ENCODE results near the gene CEP162. TPM values are rescaled to one million over a fixed set of nuclear protein-coding genes. Genes with fewer than 3 reads are reported as not detected.

The CEP162 gene
- total RNA-seq, 4 donors from 2014 or later = 2.0 to 9.6 (median 6.4) TPM

DNA sequence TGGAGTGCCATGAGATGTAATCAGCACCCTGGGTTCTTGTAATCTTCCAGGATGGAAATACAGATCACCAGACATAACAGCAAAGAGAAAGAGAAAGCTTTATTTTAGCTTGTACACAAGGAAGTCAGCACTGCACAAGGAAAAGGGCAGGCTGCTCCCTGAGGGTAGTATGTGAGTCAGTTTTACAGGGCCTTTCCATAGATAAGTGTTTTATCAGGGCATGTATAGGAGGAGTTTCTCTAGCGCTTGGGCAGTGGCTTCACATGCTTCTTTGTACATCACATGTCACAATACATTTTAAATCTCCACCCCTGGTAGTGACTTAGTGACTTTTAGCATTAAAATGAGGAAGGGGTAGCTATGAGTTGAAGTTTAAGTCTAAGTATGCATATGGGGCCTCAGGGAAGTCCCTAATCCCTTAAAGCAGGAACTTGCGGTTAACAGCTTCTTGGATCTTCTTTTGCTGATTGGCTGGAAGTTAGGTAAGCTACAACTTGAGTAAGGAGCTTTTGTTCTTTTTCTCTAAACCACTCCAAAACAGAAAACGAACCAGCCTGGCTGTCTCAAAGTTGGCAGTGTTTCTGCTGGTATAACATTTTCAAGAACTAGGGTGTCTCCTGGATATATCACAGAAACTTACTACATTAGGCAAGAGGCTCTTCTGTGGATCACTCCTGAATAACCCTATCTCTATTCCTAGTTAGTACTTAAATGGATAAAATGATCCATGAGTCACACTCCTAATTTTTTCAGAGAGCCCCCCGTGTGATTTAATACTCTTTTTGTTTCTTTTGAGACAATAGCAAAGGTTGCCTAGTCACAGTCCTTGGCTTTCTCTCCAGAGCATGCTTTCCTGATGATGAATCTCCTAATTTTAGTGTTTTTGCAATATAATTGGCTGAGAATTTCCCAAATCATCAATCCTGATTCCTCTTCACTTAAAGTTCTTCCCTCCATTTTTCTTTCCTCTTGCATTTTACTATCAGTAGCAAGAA, 133.7 kb downstream of the CEP162 start:
- Histone ChIP-seq H3K4me3 (no peak overlapping the region), H3K4me1 (no peaks in the 10 kb centered on the region), H3K27me3 (no peaks in the 10 kb centered on the region), H3K36me3 (no peaks in the 10 kb centered on the region), H3K27ac (no peak overlapping the region), H3K9me3 (no peaks in the 10 kb centered on the region)
- 73% methylated on average over 4 of the region's 4 CpGs for WGBS
- DNase-seq (ENCODE audit: low spot score in 2 of 2) = no peak
- TF ChIP-seq POLR2A (IDR thresholded peaks at IDR 0.05) = no peak
- TF ChIP-seq POLR2AphosphoS5 (IDR thresholded peaks at IDR 0.05) = no peak
- no peak for TF ChIP-seq EP300 (IDR thresholded peaks at IDR 0.05)
- TF ChIP-seq, protein P1, sequence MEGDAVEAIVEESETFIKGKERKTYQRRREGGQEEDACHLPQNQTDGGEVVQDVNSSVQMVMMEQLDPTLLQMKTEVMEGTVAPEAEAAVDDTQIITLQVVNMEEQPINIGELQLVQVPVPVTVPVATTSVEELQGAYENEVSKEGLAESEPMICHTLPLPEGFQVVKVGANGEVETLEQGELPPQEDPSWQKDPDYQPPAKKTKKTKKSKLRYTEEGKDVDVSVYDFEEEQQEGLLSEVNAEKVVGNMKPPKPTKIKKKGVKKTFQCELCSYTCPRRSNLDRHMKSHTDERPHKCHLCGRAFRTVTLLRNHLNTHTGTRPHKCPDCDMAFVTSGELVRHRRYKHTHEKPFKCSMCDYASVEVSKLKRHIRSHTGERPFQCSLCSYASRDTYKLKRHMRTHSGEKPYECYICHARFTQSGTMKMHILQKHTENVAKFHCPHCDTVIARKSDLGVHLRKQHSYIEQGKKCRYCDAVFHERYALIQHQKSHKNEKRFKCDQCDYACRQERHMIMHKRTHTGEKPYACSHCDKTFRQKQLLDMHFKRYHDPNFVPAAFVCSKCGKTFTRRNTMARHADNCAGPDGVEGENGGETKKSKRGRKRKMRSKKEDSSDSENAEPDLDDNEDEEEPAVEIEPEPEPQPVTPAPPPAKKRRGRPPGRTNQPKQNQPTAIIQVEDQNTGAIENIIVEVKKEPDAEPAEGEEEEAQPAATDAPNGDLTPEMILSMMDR (IDR thresholded peaks at IDR 0.05) = no peak

DNA sequence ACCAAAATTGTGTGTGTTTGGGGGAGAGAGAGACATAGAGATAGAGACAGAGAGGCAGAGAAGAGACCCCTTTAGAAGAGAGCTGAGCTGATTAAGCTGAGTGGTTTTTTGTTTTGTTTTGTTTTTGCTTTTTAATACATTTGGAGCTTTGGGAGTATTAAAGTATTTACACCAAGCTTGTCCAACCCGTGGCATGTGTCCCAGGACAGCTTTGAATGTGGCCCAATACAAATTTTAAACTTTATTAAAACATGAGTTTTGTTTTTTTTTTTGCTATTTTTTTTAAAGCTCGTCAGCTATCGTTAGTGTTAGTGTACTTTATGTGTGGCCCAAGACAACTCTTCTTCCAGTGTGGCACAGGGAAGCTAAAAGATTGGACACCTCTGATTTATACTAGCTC, 137.9 kb downstream of the CEP162 start:
- 64% methylated on average over 3 of the region's 3 CpGs for WGBS
- H3K4me1 ChIP-seq = no peaks in the 10 kb centered on the region

DNA sequence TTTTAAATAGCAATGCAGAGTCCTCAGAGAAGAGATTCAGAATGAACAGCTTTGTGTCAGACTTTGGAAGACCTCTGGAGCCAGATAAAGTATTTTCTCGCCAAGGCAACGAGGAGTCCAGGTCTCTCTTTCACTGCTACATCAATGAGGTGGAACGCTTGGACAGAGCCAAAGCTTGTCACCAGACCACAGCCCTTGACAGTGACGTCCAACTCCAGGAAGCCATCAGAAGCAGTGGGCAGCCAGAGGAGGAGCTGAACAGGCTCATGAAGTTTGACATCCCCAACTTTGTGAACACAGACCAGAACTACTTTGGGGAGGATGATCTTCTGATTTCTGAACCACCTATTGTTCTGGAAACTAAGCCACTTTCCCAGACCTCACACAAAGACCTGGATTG, 138.4 kb downstream of the CEP162 start:
- DNase-seq (ENCODE audit: low spot score in 2 of 2) = no peak
- TF ChIP-seq POLR2AphosphoS5 (IDR thresholded peaks at IDR 0.05) (no peak), EP300 (IDR thresholded peaks at IDR 0.05) (no peak), POLR2A (IDR thresholded peaks at IDR 0.05) (no peak)
- TF ChIP-seq, protein P1 (IDR thresholded peaks at IDR 0.05) = no peak
- no peaks in the 10 kb centered on the region for H3K27me3 ChIP-seq
- no peak overlapping the region for H3K27ac ChIP-seq
- 73% methylated on average over 4 of the region's 4 CpGs for WGBS
- H3K9me3 ChIP-seq = no peaks in the 10 kb centered on the region
- H3K36me3 ChIP-seq = no peaks in the 10 kb centered on the region
- no peak overlapping the region for H3K4me3 ChIP-seq
- no peaks in the 10 kb centered on the region for H3K4me1 ChIP-seq

More for the DNA sequence above, 137.9 kb downstream of the CEP162 start:
- H3K36me3 ChIP-seq = no peaks in the 10 kb centered on the region
- no peak overlapping the region for H3K4me3 ChIP-seq
- no peaks in the 10 kb centered on the region for H3K27me3 ChIP-seq
- no peaks in the 10 kb centered on the region for H3K9me3 ChIP-seq
- TF ChIP-seq POLR2AphosphoS5 (IDR thresholded peaks at IDR 0.05) (no peak), EP300 (IDR thresholded peaks at IDR 0.05) (no peak), POLR2A (IDR thresholded peaks at IDR 0.05) (no peak)
- TF ChIP-seq, protein P1 (IDR thresholded peaks at IDR 0.05) = no peak
- DNase-seq (ENCODE audit: low spot score in 2 of 2) = no peak
- H3K27ac ChIP-seq = no peak overlapping the region

DNA sequence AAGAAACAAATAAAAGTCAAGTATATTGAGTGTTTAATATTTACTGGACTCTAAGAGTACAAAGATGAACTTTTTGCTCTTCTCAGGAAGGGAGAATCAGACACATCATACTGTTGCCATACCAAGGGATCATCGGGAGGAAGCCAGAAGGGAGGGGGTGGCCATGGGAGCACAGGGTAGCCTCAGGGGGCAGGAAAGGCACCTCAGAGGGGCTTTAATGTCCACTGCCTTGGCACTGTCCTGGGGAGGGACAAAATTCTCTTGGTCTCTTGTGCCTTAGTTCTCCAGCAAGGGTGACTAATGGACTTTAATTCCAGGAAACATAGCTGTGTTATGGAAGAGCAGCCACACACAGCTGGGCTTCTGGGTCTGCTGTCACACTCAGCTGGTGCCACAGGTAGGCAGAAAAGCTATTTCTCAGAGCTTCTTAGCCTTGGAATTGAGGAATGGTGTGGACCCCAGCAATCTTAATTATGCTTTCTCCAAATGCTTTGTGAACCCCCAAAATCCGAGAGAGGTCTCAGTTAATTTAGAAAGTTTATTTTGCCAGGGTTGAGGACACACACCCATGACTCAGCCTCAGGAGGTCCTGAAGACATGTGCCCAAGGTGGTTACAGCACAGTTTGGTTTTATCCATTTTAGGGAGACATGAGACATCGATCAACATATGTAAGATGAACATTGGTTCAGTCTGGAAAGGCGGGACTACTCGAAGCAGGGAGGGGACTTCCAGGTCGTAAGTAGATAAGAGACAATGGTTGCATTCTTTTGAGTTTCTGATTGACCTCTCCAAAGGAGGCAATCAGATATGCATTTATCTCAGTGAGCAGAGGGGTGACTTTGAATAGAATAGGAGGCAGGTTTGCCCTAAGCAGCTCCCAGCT, 140.7 kb downstream of the CEP162 start:
- Histone ChIP-seq H3K27ac (no peak overlapping the region), H3K36me3 (no peaks in the 10 kb centered on the region), H3K27me3 (no peaks in the 10 kb centered on the region), H3K4me1 (no peaks in the 10 kb centered on the region), H3K4me3 (no peak overlapping the region), H3K9me3 (no peaks in the 10 kb centered on the region)
- WGBS = 82% methylated on average over 6 of the region's 6 CpGs
- no peak for DNase-seq (ENCODE audit: low spot score in 2 of 2)
- no peak for TF ChIP-seq POLR2A (IDR thresholded peaks at IDR 0.05)
- TF ChIP-seq EP300 (IDR thresholded peaks at IDR 0.05) = no peak
- TF ChIP-seq POLR2AphosphoS5 (IDR thresholded peaks at IDR 0.05) = no peak
- TF ChIP-seq, protein P1 (IDR thresholded peaks at IDR 0.05) = no peak
